ENCODE data around the gene FECH. TPM values are rescaled to one million over a fixed set of nuclear protein-coding genes. Genes with fewer than 3 reads are reported as not detected.

Gene FECH
- total RNA-seq, 6 experiments from 2014 or later, result 30.1 to 73.9 (median 38.7) TPM

DNA sequence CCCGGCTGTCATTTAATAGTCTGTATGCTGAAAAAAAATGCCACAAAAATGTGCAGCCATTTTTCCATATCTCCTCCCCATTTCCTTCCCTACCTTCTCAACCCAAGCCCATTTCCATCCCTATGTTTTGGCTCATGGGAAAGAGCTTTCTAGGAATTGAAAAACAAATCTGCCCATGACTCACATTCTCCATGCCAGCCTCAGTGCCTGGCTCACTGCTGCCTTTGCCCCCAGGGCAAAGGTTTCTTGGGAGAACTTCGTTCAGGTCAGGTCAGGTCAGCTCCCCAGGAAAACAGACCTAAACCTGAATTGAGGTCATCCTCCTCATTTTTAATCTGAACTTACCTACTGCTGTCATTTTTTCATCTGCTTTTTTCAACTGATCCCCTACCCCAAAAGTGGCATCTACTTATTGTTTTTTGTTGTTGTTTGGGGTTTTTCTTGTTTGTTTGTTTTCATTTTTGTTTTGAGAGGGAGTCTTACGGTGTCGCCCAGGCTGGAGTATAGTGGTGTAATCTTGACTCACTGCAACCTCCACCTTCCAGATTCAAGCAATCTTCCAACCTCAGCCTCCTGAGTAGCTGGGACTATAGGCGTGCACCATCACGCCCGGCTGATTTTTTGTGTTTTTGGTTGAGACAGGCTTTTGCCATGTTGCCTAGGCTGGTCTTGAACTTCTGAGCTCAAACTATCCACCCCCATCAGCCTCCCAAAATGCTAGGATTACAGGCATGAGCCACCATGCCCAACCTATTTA lies 66.7 kb downstream of the FECH start:
- H3K27ac ChIP-seq, result no peak overlapping the region
- H3K27me3 ChIP-seq, result no peaks in the 10 kb centered on the region
- no peaks in the 10 kb centered on the region for H3K9me3 ChIP-seq
- intact Hi-C loops (cut with DNase I), result no loop called here
- ATAC-seq (peak; percentile 39 to 87 (median 82)), DNase-seq (peak in 2 of 3 donors; percentile 29 to 58)
- 43% methylated on average over 4 of the region's 7 CpGs for WGBS (ENCODE audit: insufficient coverage, low coverage, low lambda C conversion rate, missing lambda C conversion rate)
- H3K4me3 ChIP-seq, result no peak overlapping the region
- H3K36me3 ChIP-seq, result no peaks in the 10 kb centered on the region
- TF ChIP-seq, protein P1, sequence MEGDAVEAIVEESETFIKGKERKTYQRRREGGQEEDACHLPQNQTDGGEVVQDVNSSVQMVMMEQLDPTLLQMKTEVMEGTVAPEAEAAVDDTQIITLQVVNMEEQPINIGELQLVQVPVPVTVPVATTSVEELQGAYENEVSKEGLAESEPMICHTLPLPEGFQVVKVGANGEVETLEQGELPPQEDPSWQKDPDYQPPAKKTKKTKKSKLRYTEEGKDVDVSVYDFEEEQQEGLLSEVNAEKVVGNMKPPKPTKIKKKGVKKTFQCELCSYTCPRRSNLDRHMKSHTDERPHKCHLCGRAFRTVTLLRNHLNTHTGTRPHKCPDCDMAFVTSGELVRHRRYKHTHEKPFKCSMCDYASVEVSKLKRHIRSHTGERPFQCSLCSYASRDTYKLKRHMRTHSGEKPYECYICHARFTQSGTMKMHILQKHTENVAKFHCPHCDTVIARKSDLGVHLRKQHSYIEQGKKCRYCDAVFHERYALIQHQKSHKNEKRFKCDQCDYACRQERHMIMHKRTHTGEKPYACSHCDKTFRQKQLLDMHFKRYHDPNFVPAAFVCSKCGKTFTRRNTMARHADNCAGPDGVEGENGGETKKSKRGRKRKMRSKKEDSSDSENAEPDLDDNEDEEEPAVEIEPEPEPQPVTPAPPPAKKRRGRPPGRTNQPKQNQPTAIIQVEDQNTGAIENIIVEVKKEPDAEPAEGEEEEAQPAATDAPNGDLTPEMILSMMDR (IDR thresholded peaks at IDR 0.05), result no peak
- no peak for TF ChIP-seq POLR2A (IDR thresholded peaks at IDR 0.05)
- peaks cover 0 to 4% (median 0%) of the 10 kb centered on the region in 4 donors for H3K4me1 ChIP-seq

GRCh38 chr18:57518533-57518932 lies 68.0 kb downstream of the FECH start:
- intact Hi-C loops (cut with DNase I), result no loop called here
- Histone ChIP-seq H3K4me3 (no peak overlapping the region), H3K9me3 (no peaks in the 10 kb centered on the region), H3K27me3 (no peaks in the 10 kb centered on the region), H3K4me1 (peaks cover 0 to 4% (median 0%) of the 10 kb centered on the region in 4 donors), H3K36me3 (no peaks in the 10 kb centered on the region), H3K27ac (no peak overlapping the region)
- TF ChIP-seq, protein P1 (IDR thresholded peaks at IDR 0.05), result no peak
- TF ChIP-seq POLR2A (IDR thresholded peaks at IDR 0.05), result no peak
- ATAC-seq (no peak), DNase-seq (no peak)
- 81% methylated on average over 10 of the region's 10 CpGs for WGBS (ENCODE audit: insufficient coverage, low coverage, low lambda C conversion rate, missing lambda C conversion rate)

DNA sequence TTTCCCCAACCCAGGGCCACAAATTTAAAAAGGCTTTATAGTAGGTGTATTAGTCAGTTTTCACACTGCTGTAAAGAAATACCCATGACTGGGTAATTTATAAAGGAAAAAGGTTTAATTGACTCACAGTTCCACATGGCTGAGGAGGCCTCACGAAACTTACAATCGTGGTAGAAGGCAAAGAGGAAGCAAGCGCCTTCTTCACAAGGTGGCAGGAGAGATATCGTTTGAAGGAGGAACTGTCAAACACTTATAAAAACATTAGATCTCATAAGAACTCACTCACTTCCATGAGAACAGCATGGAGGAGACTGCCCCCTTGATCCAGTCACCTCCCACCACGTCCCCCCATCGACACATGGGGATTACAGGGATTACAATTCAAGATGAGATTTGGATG lies 70.4 kb downstream of the FECH start:
- intact Hi-C loops (cut with DNase I), result no loop called here
- H3K27ac ChIP-seq, result no peak overlapping the region
- no peaks in the 10 kb centered on the region for H3K36me3 ChIP-seq
- no peak for TF ChIP-seq POLR2A (IDR thresholded peaks at IDR 0.05)
- TF ChIP-seq, protein P1 (IDR thresholded peaks at IDR 0.05), result no peak
- H3K27me3 ChIP-seq, result no peaks in the 10 kb centered on the region
- ATAC-seq, result no peak
- DNase-seq, result no peak
- WGBS (ENCODE audit: insufficient coverage, low coverage, low lambda C conversion rate, missing lambda C conversion rate), result 55% methylated on average over 4 of the region's 6 CpGs
- peaks cover 0 to 4% (median 0%) of the 10 kb centered on the region in 4 donors for H3K4me1 ChIP-seq
- no peaks in the 10 kb centered on the region for H3K9me3 ChIP-seq
- H3K4me3 ChIP-seq, result no peak overlapping the region

GRCh38 chr18:57505231-57505630 lies 81.3 kb downstream of the FECH start:
- 36% methylated on average over 1 of the region's 1 CpG for WGBS (ENCODE audit: insufficient coverage, low coverage, low lambda C conversion rate, missing lambda C conversion rate)

More at GRCh38 chr18:57505231-57505630, 81.3 kb downstream of the FECH start:
- Histone ChIP-seq H3K4me1 (no peaks in the 10 kb centered on the region), H3K36me3 (no peaks in the 10 kb centered on the region), H3K4me3 (no peak overlapping the region), H3K27ac (no peak overlapping the region), H3K27me3 (no peaks in the 10 kb centered on the region), H3K9me3 (no peaks in the 10 kb centered on the region)
- intact Hi-C loops (cut with DNase I), result no loop called here
- DNase-seq (no peak), ATAC-seq (peak in 1 of 4 donors; percentile 28)
- TF ChIP-seq POLR2A (IDR thresholded peaks at IDR 0.05), result no peak
- TF ChIP-seq, protein P1 (IDR thresholded peaks at IDR 0.05), result no peak

Measured in right lobe of liver (tissue), 6 donors.